Activated T-helper 17 cell treated with anti-CD3 and anti-CD28 coated beads, Interleukin-2, amount 50 U/mL, for 72 hours (primary cell): ENCODE measurements around the gene PIAS2. TPM values are rescaled to one million over a fixed set of nuclear protein-coding genes. Genes with fewer than 3 reads are reported as not detected.

Experiments
- ATAC-seq: fragments of 150-1000 bp; cut with Tn5 transposase; replicated peaks from 2 replicates; pipeline ENCODE4 v1.10.0; 2021; ENCODE audit warnings: mild to moderate bottlenecking, moderate library complexity
- H3K27ac Mint-ChIP-seq: one replicate; pipeline ENCODE4 v1.8.0; 2022; ENCODE audit warnings: mixed read lengths
- H3K27me3 Mint-ChIP-seq: one replicate; pipeline ENCODE4 v1.8.0; 2022; ENCODE audit warnings: mixed read lengths
- H3K36me3 Mint-ChIP-seq: one replicate; pipeline ENCODE4 v1.8.0; 2022; ENCODE audit warnings: low read depth, mild to moderate bottlenecking, mixed read lengths
- H3K4me1 Mint-ChIP-seq: one replicate; pipeline ENCODE4 v1.8.0; 2022; ENCODE audit warnings: mixed read lengths
- H3K4me3 Mint-ChIP-seq: one replicate; pipeline ENCODE4 v1.8.0; 2022; ENCODE audit warnings: mild to moderate bottlenecking, mixed read lengths
- H3K9me3 Mint-ChIP-seq: one replicate; pipeline ENCODE4 v1.8.0; 2022; ENCODE audit warnings: mixed read lengths
- total RNA-seq, 2 donors: library from RNA; stranded (reverse); gene quantifications; one replicate each; pipeline ENCODE4 v1.2.3, GENCODE V29; 2022

PIAS2 gene
- total RNA-seq, 2 donors from 2014 or later = 20.0 to 27.3 TPM

GRCh38 chr18:46920067-46920466 lies 2.8 kb upstream of the PIAS2 start:
- H3K27ac Mint-ChIP-seq = no peak overlapping the region
- ATAC-seq = no peak

GRCh38 chr18:46917803-46918600 lies 695 bp upstream of the PIAS2 start:
- Mint-ChIP-seq H3K4me1 (peaks cover 39% of the 10 kb centered on the region), H3K36me3 (no peaks in the 10 kb centered on the region), H3K9me3 (no peaks in the 10 kb centered on the region), H3K27me3 (no peaks in the 10 kb centered on the region), H3K27ac (peak overlapping the region; percentile 28), H3K4me3 (peak overlapping the region; percentile 91)
- ATAC-seq = peak; percentile 13

More at GRCh38 chr18:46920067-46920466, 2.8 kb upstream of the PIAS2 start:
- no peaks in the 10 kb centered on the region for H3K36me3 Mint-ChIP-seq
- no peaks in the 10 kb centered on the region for H3K27me3 Mint-ChIP-seq
- no peak overlapping the region for H3K4me3 Mint-ChIP-seq
- peaks cover 28% of the 10 kb centered on the region for H3K4me1 Mint-ChIP-seq
- no peaks in the 10 kb centered on the region for H3K9me3 Mint-ChIP-seq

- ATAC-seq = peak; percentile 52
- peaks cover 39% of the 10 kb centered on the region for H3K4me1 Mint-ChIP-seq
- peak overlapping the region; percentile 91 for H3K27ac Mint-ChIP-seq
- no peaks in the 10 kb centered on the region for H3K27me3 Mint-ChIP-seq
- H3K36me3 Mint-ChIP-seq = no peaks in the 10 kb centered on the region
- H3K4me3 Mint-ChIP-seq = peak overlapping the region; percentile 91
- H3K9me3 Mint-ChIP-seq = no peaks in the 10 kb centered on the region
These were observed 678 bp downstream of the PIAS2 start for GRCh38 chr18:46916551-46917107.

- no peaks in the 10 kb centered on the region for H3K36me3 Mint-ChIP-seq
- peak overlapping the region; percentile 91 for H3K27ac Mint-ChIP-seq
- no peaks in the 10 kb centered on the region for H3K27me3 Mint-ChIP-seq
- no peak for ATAC-seq
- peak overlapping the region; percentile 91 for H3K4me3 Mint-ChIP-seq
- peaks cover 39% of the 10 kb centered on the region for H3K4me1 Mint-ChIP-seq
- no peaks in the 10 kb centered on the region for H3K9me3 Mint-ChIP-seq
These were observed 1.3 kb downstream of the PIAS2 start for GRCh38 chr18:46915800-46916550.

- ATAC-seq = no peak
- Mint-ChIP-seq H3K9me3 (no peaks in the 10 kb centered on the region), H3K4me1 (peaks cover 18% of the 10 kb centered on the region), H3K27me3 (no peaks in the 10 kb centered on the region), H3K4me3 (no peak overlapping the region), H3K36me3 (no peaks in the 10 kb centered on the region), H3K27ac (no peak overlapping the region)
These were observed 6.5 kb downstream of the PIAS2 start for GRCh38 chr18:46910856-46911255.

- Mint-ChIP-seq H3K27me3 (no peaks in the 10 kb centered on the region), H3K4me3 (no peak overlapping the region), H3K36me3 (peaks cover 7% of the 10 kb centered on the region), H3K4me1 (peaks cover 11% of the 10 kb centered on the region), H3K27ac (no peak overlapping the region), H3K9me3 (no peaks in the 10 kb centered on the region)
- no peak for ATAC-seq
These were observed 7.8 kb downstream of the PIAS2 start for GRCh38 chr18:46909497-46909896.

GRCh38 chr18:46903406-46903805 lies 13.9 kb downstream of the PIAS2 start:
- H3K4me1 Mint-ChIP-seq = peaks cover 17% of the 10 kb centered on the region
- H3K27me3 Mint-ChIP-seq = no peaks in the 10 kb centered on the region
- no peak for ATAC-seq
- no peak overlapping the region for H3K27ac Mint-ChIP-seq
- no peaks in the 10 kb centered on the region for H3K9me3 Mint-ChIP-seq
- H3K4me3 Mint-ChIP-seq = no peak overlapping the region
- H3K36me3 Mint-ChIP-seq = peaks cover 20% of the 10 kb centered on the region

- no peak for ATAC-seq
- H3K27ac Mint-ChIP-seq = peak overlapping the region; percentile 5
- peaks cover 13% of the 10 kb centered on the region for H3K4me1 Mint-ChIP-seq
- no peaks in the 10 kb centered on the region for H3K27me3 Mint-ChIP-seq
- H3K9me3 Mint-ChIP-seq = no peaks in the 10 kb centered on the region
- no peak overlapping the region for H3K4me3 Mint-ChIP-seq
- peaks cover 13% of the 10 kb centered on the region for H3K36me3 Mint-ChIP-seq
These were observed 17.9 kb downstream of the PIAS2 start for GRCh38 chr18:46899274-46899948.

GRCh38 chr18:46894124-46894523 lies 23.2 kb downstream of the PIAS2 start:
- no peak for ATAC-seq
- peaks cover 6% of the 10 kb centered on the region for H3K9me3 Mint-ChIP-seq
- H3K4me1 Mint-ChIP-seq = peaks cover 7% of the 10 kb centered on the region
- H3K36me3 Mint-ChIP-seq = peaks cover 18% of the 10 kb centered on the region
- no peaks in the 10 kb centered on the region for H3K27me3 Mint-ChIP-seq
- no peak overlapping the region for H3K27ac Mint-ChIP-seq
- H3K4me3 Mint-ChIP-seq = no peak overlapping the region

GRCh38 chr18:46893360-46893759 lies 23.9 kb downstream of the PIAS2 start:
- Mint-ChIP-seq H3K4me1 (peaks cover 7% of the 10 kb centered on the region), H3K27ac (no peak overlapping the region), H3K9me3 (peaks cover 6% of the 10 kb centered on the region), H3K4me3 (no peak overlapping the region), H3K27me3 (no peaks in the 10 kb centered on the region), H3K36me3 (peaks cover 25% of the 10 kb centered on the region)
- no peak for ATAC-seq

GRCh38 chr18:46892842-46893241 lies 24.5 kb downstream of the PIAS2 start:
- Mint-ChIP-seq H3K36me3 (peaks cover 30% of the 10 kb centered on the region), H3K4me1 (peaks cover 7% of the 10 kb centered on the region), H3K9me3 (peaks cover 6% of the 10 kb centered on the region), H3K27me3 (no peaks in the 10 kb centered on the region), H3K27ac (no peak overlapping the region), H3K4me3 (no peak overlapping the region)
- ATAC-seq = no peak

GRCh38 chr18:46891742-46892214 lies 25.5 kb downstream of the PIAS2 start:
- peaks cover 7% of the 10 kb centered on the region for H3K4me1 Mint-ChIP-seq
- ATAC-seq = peak; percentile 67
- no peak overlapping the region for H3K27ac Mint-ChIP-seq
- H3K9me3 Mint-ChIP-seq = peaks cover 6% of the 10 kb centered on the region
- H3K27me3 Mint-ChIP-seq = no peaks in the 10 kb centered on the region
- no peak overlapping the region for H3K4me3 Mint-ChIP-seq
- H3K36me3 Mint-ChIP-seq = peaks cover 39% of the 10 kb centered on the region

GRCh38 chr18:46888965-46889364 lies 28.3 kb downstream of the PIAS2 start:
- H3K4me3 Mint-ChIP-seq = no peak overlapping the region
- no peak overlapping the region for H3K27ac Mint-ChIP-seq
- no peak for ATAC-seq
- peaks cover 12% of the 10 kb centered on the region for H3K4me1 Mint-ChIP-seq
- peaks cover 39% of the 10 kb centered on the region for H3K36me3 Mint-ChIP-seq
- no peaks in the 10 kb centered on the region for H3K27me3 Mint-ChIP-seq
- H3K9me3 Mint-ChIP-seq = peaks cover 6% of the 10 kb centered on the region

GRCh38 chr18:46886893-46887292 lies 30.4 kb downstream of the PIAS2 start:
- H3K4me1 Mint-ChIP-seq = peaks cover 10% of the 10 kb centered on the region
- no peak overlapping the region for H3K4me3 Mint-ChIP-seq
- peaks cover 6% of the 10 kb centered on the region for H3K9me3 Mint-ChIP-seq
- ATAC-seq = no peak
- H3K36me3 Mint-ChIP-seq = peaks cover 39% of the 10 kb centered on the region
- no peaks in the 10 kb centered on the region for H3K27me3 Mint-ChIP-seq
- H3K27ac Mint-ChIP-seq = no peak overlapping the region
